ENCODE data around the gene NCBP1. TPM values are rescaled to one million over a fixed set of nuclear protein-coding genes. Genes with fewer than 3 reads are reported as not detected.
"Not testable (repeated sequence)": the region's sequence is repeated elsewhere in the genome, so short reads cannot be mapped to it uniquely, and the experiment has no call there.

NCBP1 gene
- total RNA-seq, 1 donor from 2014 or later: 18.5 TPM

GRCh38 chr9:97660847-97661246, 27.2 kb downstream of the NCBP1 start:
- intact Hi-C loops (cut with DNase I): no loop called here
- no peak for DNase-seq (ENCODE audit: low spot score)

GRCh38 chr9:97665742-97666141, 32.1 kb downstream of the NCBP1 start:
- DNase-seq (ENCODE audit: low spot score): no peak
- intact Hi-C loops (cut with DNase I): no loop called here

GRCh38 chr9:97666907-97667686, 33.5 kb downstream of the NCBP1 start:
- intact Hi-C loops (cut with DNase I): no loop called here
- DNase-seq (ENCODE audit: low spot score): no peak

- intact Hi-C loops (cut with DNase I): no loop called here
- no peak for DNase-seq (ENCODE audit: low spot score)
Observed at GRCh38 chr9:97668485-97668884, 34.9 kb downstream of the NCBP1 start.

- intact Hi-C loops (cut with DNase I): no loop called here
- no peak for DNase-seq (ENCODE audit: low spot score)
Observed at GRCh38 chr9:97670586-97670985, 37.0 kb downstream of the NCBP1 start.

GRCh38 chr9:97672403-97672802, 38.8 kb downstream of the NCBP1 start:
- DNase-seq (ENCODE audit: low spot score): no peak
- intact Hi-C loops (cut with DNase I): no loop called here

GRCh38 chr9:97673922-97674321, 40.3 kb downstream of the NCBP1 start:
- no peak for DNase-seq (ENCODE audit: low spot score)
- intact Hi-C loops (cut with DNase I): no loop called here

- no peak for DNase-seq (ENCODE audit: low spot score)
- intact Hi-C loops (cut with DNase I): no loop called here
Observed at GRCh38 chr9:97675655-97676054, 42.0 kb downstream of the NCBP1 start.

- DNase-seq (ENCODE audit: low spot score): no peak
- intact Hi-C loops (cut with DNase I): no loop called here
Observed at GRCh38 chr9:97682242-97682641, 48.6 kb downstream of the NCBP1 start.

- DNase-seq (ENCODE audit: low spot score): no peak
- intact Hi-C loops (cut with DNase I): no loop called here
Observed at GRCh38 chr9:97688654-97689053, 55.0 kb downstream of the NCBP1 start.

- intact Hi-C loops (cut with DNase I): no loop called here
- DNase-seq (ENCODE audit: low spot score): no peak
Observed at GRCh38 chr9:97689401-97690180, 56.0 kb downstream of the NCBP1 start.

- intact Hi-C loops (cut with DNase I): no loop called here
Observed at GRCh38 chr9:97694769-97695168, 61.1 kb downstream of the NCBP1 start.

GRCh38 chr9:97695390-97695789, 61.8 kb downstream of the NCBP1 start:
- intact Hi-C loops (cut with DNase I): no loop called here
- DNase-seq (ENCODE audit: low spot score): no peak

More at GRCh38 chr9:97694769-97695168, 61.1 kb downstream of the NCBP1 start:
- no peak for DNase-seq (ENCODE audit: low spot score)

GRCh38 chr9:97695995-97696802, 62.6 kb downstream of the NCBP1 start:
- DNase-seq (ENCODE audit: low spot score): no peak
- intact Hi-C loops (cut with DNase I): no loop called here

GRCh38 chr9:97696803-97697601, 63.4 kb downstream of the NCBP1 start, which contains the start of gene XPA:
Gene XPA (minus strand): TSS chr9:97697340. CDS start chr9:97697292, 48 bp downstream.
- peak; percentile 99 for DNase-seq (ENCODE audit: low spot score)
- intact Hi-C loops (cut with DNase I): no loop called here

- no peak for DNase-seq (ENCODE audit: low spot score)
- intact Hi-C loops (cut with DNase I): no loop called here
Observed at GRCh38 chr9:97697837-97698236, 64.2 kb downstream of the NCBP1 start.

- intact Hi-C loops (cut with DNase I): no loop called here
Observed at GRCh38 chr9:97698865-97699264, 65.2 kb downstream of the NCBP1 start.

GRCh38 chr9:97699281-97699680, 65.7 kb downstream of the NCBP1 start:
- DNase-seq (ENCODE audit: low spot score); intact Hi-C loops (cut with DNase I): not testable (repeated sequence)

More at GRCh38 chr9:97698865-97699264, 65.2 kb downstream of the NCBP1 start:
- no peak for DNase-seq (ENCODE audit: low spot score)

- intact Hi-C loops (cut with DNase I); DNase-seq (ENCODE audit: low spot score): not testable (repeated sequence)
Observed at GRCh38 chr9:97699824-97700223, 66.2 kb downstream of the NCBP1 start.

Data from cardiac septum (tissue), 1 donor.